HPDE6-E6E7 (cell line): ENCODE data around the gene SRRM2.

ENCODE experiments used
- DNase-seq: peaks from one replicate; pipeline ENCODE4 v3.0.0; 2011; ENCODE audit warnings: missing footprints; ENCODE audit errors: extremely low spot score

The SRRM2 gene

GRCh38 chr16:2752035-2752849 is at the start of gene SRRM2:
TSS of gene SRRM2 (plus strand) at chr16:2752638. CDS start at chr16:2756365, 3,727 bp downstream.
- DNase-seq, result peak; percentile 93

- DNase-seq, result no peak
Measured at GRCh38 chr16:2702871-2703745, 49.3 kb upstream of the SRRM2 start.

- no peak for DNase-seq
Measured at GRCh38 chr16:2704166-2704982, 48.1 kb upstream of the SRRM2 start.

GRCh38 chr16:2704983-2705275 is 47.5 kb upstream of the SRRM2 start:
- no peak for DNase-seq

- no peak for DNase-seq
Measured at GRCh38 chr16:2705351-2705750, 47.1 kb upstream of the SRRM2 start.

GRCh38 chr16:2706085-2706484 is 46.4 kb upstream of the SRRM2 start:
- no peak for DNase-seq

- no peak for DNase-seq
Measured at GRCh38 chr16:2706611-2707311, 45.7 kb upstream of the SRRM2 start.

GRCh38 chr16:2707368-2708289 is 44.8 kb upstream of the SRRM2 start:
- no peak for DNase-seq

- DNase-seq, result no peak
Measured at GRCh38 chr16:2708290-2708639, 44.2 kb upstream of the SRRM2 start.

- no peak for DNase-seq
Measured at GRCh38 chr16:2708955-2709587, 43.4 kb upstream of the SRRM2 start.

- DNase-seq, result no peak
Measured at GRCh38 chr16:2709588-2709984, 42.9 kb upstream of the SRRM2 start.

GRCh38 chr16:2710021-2710710 is 42.3 kb upstream of the SRRM2 start:
- no peak for DNase-seq

- no peak for DNase-seq
Measured at GRCh38 chr16:2710711-2711231, 41.7 kb upstream of the SRRM2 start.

- no peak for DNase-seq
Measured at GRCh38 chr16:2711370-2712062, 40.9 kb upstream of the SRRM2 start.

- no peak for DNase-seq
Measured at GRCh38 chr16:2712063-2712441, 40.4 kb upstream of the SRRM2 start.

GRCh38 chr16:2712546-2712945 is 39.9 kb upstream of the SRRM2 start:
- DNase-seq, result no peak

GRCh38 chr16:2713523-2713922 is 38.9 kb upstream of the SRRM2 start:
- DNase-seq, result no peak

- DNase-seq, result no peak
Measured at GRCh38 chr16:2713985-2714774, 38.3 kb upstream of the SRRM2 start.
